Retinal pigment epithelial cell (primary cell): Measurements from ENCODE around the gene BRICD5.
"Not testable (repeated sequence)": the region's sequence is repeated elsewhere in the genome, so short reads cannot be mapped to it uniquely, and the experiment has no call there.

Experiments used
- DNase-seq: peaks from one replicate; pipeline ENCODE4 v3.0.0-alpha.2; 2010; ENCODE audit warnings: low read depth
- H3K4me3 ChIP-seq: 2 replicates; pipeline ENCODE4 v1.5.1; 2011; ENCODE audit warnings: mild to moderate bottlenecking, low read length, control low read depth, moderate library complexity
- CTCF ChIP-seq: conservative IDR thresholded peaks from 2 replicates; pipeline ENCODE4 v1.5.1; 2011; ENCODE audit warnings: low read depth, low read length, control low read depth, inconsistent platforms

BRICD5 gene

DNA sequence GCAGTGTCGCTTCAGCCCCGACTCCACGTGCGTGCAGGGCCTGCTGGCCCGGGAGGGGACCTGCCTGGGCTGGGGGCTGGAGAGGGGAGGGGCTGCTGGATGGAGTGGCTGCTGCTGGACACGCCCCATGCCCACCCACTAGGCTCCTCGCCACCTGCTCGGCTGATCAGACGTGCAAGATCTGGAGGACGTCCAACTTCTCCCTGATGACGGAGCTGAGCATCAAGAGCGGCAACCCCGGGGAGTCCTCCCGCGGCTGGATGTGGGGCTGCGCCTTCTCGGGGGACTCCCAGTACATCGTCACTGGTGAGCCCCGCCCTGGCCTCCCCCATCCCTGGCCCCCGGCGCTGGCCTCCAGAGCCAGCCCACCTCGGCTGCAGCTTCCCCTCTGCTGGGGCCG lies 2.4 kb downstream of the BRICD5 start:
- no peak for TF ChIP-seq CTCF
- H3K4me3 ChIP-seq, result no peak overlapping the region
- DNase-seq, result no peak

DNA sequence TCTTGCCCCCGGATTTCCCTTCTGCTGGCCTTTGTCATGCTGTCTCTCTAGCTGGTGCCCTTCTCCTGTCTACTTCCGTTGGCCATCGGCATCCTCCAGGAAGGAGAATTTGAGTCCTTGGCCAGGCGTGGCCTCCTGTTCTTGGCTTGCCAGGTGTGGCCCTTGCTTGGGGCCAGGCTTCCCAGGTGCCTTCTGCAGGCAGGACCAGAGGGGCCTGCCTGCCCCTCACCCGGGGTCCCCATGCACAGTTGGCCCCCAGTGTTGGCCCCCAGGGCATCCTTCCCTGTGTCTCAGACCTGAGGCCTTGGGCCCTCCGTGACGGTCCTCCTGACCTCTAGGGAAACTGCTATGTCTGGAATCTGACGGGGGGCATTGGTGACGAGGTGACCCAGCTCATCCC lies 2.8 kb downstream of the BRICD5 start:
- H3K4me3 ChIP-seq, result no peak overlapping the region
- no peak for DNase-seq

DNA sequence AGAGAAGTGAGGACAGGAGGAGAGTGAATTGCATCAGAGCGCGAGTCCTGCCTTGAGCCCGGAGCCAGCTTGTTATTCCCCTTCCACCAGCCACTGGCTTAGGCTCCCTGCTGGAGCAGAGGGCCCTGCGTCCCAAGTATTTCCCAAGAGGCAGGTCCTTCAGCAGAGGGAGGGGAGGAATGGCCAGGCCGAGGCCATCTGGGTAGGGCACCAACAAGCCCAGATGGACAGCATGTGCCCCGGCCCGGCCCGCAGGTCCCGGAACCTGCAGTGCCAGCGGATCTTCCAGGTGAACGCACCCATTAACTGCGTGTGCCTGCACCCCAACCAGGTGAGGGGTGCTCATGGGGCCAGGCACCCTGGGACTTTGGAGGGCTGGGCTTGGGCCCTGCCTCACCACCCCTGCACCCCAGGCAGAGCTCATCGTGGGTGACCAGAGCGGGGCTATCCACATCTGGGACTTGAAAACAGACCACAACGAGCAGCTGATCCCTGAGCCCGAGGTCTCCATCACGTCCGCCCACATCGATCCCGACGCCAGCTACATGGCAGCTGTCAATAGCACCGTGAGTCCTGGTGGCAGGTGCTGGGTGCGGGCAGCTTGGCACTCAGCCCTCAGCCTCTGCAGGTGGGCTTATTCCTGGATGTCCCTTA lies 3.8 kb downstream of the BRICD5 start:
- DNase-seq, result no peak
- H3K4me3 ChIP-seq, result no peak overlapping the region
- TF ChIP-seq CTCF, result no peak

More for the DNA sequence above, 2.8 kb downstream of the BRICD5 start:
- TF ChIP-seq CTCF, result no peak

DNA sequence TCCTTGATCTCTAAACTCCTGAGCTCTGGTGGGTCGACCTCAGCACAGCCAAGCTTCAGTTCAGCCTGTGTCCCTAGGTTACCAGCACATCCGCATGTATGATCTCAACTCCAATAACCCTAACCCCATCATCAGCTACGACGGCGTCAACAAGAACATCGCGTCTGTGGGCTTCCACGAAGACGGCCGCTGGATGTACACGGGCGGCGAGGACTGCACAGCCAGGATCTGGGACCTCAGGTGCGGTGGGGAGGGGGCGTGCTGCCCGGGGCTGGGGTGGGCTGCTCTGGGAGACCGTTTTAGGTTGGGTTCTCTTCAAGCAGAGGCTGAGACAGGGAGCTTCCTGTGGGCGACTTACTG lies 4.3 kb downstream of the BRICD5 start:
- peak overlapping the region; percentile 89 for H3K4me3 ChIP-seq
- TF ChIP-seq CTCF, result no peak
- no peak for DNase-seq

GRCh38 chr16:2205967-2206313 lies 4.7 kb downstream of the BRICD5 start:
- DNase-seq, result no peak
- H3K4me3 ChIP-seq, result peak overlapping the region; percentile 89
- no peak for TF ChIP-seq CTCF

DNA sequence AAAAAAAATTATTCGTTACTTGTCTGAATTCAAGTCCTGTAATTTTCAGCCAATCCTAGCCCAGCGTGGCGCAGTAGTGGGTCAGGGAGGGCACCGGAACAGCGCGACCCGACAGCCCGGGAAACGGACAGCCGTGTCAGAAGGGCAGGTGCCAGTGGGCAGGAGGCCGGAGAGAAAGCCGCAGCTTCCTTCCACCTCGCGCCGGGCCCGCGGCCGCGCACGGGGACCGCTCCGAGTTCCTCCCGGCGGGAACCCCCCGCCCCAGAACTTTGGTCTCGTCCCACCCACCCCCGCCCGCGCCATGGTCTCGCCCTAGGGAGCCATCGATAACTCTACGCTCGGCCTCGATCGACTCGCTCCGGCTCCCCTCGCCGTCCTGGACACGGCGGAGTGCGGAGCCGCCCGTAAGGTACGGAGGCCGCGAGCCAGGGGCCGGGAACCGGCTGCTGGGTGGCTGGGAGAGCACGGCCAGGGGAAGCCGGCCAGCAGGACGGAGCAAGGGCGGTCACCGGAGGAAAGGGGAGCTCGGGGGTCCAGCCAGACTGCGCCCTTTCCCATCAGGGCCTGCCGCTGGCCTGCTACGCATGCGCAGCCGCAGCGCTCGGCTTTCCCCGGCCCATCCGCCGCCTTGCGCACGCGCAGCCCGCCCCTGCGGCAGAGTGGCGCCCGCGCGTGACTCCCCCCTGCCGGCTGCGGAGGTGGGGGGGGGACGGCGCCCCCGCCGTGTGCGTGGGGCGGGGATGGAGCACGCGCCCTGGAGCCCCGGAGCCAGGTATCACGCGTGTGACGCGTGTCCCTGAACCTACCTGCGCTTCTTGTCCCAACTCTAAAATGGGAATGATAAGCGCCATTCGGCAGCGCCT lies 5.3 kb downstream of the BRICD5 start, which contains the start of gene MLST8:
TSS of gene MLST8 (plus strand) at position 351 of the 863 bp plus-strand sequence. CDS start 632 bp downstream, outside the sequence.
- TF ChIP-seq CTCF, result no peak
- H3K4me3 ChIP-seq, result peak within 1 kb of the TSS; percentile 89
- peak; percentile 37 for DNase-seq

GRCh38 chr16:2204416-2205103 lies 6.1 kb downstream of the BRICD5 start:
- TF ChIP-seq CTCF, result no peak
- no peak for DNase-seq
- H3K4me3 ChIP-seq, result peak overlapping the region; percentile 89

- not testable (repeated sequence) for DNase-seq, H3K4me3 ChIP-seq
Measured at GRCh38 chr16:2203119-2203688, 7.5 kb downstream of the BRICD5 start.
